Brain pericyte (primary cell): Measurements from ENCODE around the gene PIGR.

Experiments used
- DNase-seq: peaks from one replicate; pipeline ENCODE4 v3.0.0-alpha.2; 2012; ENCODE audit warnings: low read depth, low spot score

Gene PIGR

DNA sequence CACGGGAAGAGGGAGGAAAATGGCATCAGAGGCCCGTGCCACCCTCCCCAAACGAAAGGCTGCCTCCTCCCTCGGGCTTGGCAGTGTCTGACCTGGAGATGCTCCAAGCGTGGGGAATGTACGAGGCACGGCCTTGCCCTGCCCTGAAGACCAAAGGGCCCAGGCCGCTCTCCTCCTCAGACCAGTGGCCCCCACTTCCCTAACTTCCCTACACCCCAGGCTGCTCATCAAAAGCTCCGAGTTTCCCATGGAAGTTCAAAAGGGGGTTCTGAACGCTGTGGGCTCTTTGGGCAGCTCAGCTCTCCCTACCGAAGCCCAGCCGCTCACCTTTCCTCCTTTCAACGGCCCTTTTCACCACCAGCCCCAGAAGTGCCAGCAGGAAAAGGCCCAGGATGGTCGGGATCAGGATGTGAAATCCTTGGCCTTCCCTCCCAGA is 36.4 kb downstream of the PIGR start:
- no peak for DNase-seq

DNA sequence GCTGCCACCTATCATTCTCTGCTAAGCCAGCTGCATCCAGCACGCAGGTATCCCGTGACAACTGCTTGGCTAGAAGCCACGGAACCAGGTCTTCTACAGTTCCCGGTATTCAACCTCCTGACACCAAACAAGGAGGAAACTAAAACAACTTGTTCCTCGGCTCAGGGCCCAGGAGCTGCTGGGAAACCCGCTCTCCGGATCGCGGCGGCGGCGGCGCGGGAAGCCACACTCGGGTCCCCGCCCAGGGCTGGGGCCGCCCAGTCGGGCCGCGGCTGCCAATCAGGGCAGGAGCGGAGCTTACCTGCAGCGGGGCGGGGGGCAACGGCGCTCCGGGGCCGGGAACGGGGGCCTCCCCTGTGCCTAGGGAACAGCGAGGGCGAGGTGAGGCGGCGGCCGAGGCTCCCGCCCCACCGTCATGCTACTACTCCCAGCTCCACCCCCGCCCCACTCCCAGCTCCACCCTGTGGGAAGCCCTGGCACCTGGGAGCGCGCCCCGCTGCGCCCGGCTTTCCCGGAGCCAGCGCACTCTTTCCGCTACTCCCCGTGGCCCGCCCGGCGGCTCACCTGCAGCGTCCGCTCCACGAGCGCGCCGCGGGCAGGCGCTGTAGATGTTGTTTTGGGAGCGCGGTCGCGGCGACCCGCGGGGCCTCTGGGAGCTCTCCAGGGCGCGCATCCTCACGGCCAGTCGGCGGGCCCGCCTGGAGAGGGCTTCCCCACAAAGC is 36.9 kb downstream of the PIGR start:
- no peak for DNase-seq

DNA sequence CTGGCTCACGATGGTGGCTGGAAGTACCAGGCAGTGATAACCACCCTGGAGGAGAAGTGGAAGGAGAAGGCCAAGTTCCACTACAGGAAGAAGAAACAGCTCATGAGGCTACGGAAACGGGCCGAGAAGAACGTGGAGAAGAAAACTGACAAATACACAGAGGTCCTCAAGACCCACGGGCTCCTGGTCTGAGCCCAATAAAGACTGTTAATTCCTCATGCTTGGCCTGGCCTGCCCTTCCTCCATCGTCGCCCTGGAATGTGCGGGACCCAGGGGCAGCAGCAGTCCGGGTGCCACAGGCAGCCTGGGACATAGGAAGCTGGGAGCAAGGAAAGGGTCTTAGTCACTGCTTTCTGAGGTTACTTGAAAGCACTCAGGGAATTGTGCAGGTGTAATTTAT is 38.2 kb downstream of the PIGR start:
- DNase-seq = no peak

DNA sequence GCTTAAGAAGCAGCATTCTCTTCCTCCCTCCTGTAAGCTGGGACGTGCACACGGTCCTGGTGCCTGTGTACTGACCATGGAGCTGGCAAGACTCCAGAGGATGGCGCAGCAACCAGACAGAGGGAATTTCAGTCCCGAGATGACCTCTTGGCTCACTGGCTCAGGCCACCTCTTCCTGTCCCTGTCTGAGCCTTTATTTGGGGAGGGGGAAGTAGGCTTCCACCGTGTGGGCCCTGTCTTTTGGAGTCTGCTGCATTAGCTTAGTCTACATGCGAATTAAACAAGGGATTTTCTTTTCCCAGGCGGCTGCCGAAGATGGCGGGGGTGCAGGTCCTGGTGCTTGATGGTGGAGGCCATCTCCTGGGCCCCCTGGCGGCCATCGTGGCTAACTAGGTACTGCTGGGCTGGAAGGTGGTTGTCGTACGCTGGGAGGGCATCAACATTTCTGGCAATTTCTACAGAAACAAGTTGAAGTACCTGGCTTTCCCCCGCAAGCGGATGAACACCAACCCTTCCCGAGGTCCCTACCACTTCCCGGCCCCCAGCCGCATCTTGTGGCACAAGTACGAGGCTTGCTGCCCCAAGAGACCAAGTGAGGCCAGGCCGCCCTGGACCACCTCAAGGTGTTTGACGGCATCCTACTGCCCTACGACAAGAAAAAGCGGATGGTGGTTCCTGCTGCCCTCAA is 38.8 kb downstream of the PIGR start:
- DNase-seq = no peak

DNA sequence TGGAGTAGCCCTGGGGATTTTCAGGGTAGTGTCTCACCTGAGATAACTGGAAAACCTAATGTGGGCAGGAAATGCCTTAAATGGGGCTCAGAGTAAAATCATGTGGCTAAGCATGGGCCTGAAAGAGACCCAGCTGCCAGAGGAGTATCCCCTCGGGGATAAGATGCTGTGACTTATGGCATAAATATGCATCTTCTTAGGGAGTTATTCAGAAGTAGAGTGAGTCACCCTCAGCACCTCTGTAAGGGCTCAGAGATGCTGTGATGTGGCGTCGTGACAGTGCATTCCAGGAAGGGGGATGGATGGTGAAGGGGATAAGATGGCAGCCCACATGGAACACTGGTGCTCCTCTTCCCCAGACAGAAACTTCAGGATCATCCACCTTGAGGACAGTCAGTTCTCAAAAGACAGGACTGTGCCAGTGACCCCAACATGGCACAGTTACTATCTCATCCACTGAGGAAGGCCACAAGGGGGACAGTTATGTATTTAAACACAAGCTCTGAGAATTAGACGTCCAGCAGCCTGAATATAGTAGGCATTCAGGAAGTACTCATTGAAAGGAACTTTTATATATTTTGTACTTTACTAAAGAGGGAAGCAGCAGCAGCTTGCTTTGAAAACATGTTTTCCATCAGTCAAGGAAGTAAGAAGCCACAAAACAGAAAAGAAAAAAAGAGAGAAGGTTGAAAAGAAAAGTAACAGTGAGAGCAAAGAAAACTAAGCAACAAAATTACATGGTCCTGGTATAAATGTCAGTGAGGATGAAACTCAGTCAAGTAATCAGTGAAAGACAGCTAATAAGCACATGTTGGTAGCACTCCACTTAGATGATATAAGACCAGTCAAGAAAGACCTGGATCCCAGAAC is 40.7 kb downstream of the PIGR start:
- DNase-seq = no peak

DNA sequence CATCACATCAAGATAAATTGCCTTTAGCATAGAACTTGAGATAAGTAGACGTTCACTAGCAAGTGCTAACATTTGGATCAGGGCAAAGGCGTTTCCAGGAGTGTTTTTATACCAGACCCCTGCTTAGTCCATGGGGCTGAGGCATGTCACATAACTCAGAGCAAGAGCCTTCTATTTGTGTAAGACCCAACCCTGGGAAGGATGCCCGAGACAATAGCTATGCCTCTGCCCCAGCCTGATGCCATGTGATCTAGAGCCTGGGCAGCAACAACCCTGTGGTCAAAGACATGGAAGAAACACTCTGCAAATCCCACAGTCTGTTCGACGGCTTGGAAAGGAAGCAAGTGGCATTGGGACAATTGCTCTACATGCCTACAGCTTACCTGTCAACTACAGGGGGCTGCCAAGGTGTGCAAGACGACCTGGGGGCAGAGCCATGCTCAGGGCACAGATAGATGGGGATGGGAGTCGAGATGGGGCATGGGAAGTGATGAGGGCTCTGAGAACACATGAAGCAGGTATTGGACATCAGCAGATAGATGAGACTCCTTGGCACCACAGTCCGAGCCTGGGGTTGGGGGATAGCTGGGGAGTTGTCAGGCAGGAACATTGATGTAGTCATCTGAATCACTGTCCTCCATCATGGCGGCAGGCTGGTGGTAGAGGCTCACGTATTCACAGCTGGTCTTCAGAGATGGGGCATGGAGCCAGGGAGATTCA is 41.7 kb downstream of the PIGR start:
- no peak for DNase-seq

DNA sequence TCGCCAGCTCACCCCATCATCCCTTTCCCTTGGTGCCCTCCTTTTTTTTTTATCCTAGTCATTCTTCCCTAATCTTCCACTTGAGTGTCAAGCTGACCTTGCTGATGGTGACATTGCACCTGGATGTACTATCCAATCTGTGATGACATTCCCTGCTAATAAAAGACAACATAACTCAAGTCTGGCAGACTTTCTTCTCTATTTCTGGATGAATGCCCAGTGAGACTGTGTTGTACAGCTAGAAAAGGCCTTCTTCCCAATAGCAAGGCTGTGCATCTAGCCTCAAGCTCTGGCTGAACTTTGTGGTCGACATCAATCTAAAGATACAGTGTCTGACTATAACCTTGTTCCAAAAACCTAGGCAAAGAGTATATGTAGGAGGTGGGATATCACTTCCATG is 42.6 kb downstream of the PIGR start:
- no peak for DNase-seq

DNA sequence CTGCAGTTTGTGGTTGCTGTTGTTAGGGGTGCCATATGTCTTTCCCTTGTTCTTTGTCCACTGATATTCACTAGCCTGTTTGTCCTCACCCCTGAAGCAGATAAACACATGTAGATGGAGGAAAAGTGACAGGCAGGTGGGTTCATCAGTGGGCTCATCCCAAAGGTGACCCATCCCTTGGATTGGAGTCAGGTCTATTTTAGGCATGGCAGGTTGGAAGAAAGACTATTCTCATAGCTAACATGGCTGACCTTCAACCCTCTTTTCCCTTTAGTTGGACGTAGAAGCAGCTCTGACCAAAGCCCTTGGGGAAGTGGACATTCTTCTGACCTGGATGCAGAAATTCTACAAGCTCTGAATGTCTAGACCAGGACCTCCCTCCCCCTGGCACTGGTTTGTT is 43.6 kb downstream of the PIGR start:
- no peak for DNase-seq

DNA sequence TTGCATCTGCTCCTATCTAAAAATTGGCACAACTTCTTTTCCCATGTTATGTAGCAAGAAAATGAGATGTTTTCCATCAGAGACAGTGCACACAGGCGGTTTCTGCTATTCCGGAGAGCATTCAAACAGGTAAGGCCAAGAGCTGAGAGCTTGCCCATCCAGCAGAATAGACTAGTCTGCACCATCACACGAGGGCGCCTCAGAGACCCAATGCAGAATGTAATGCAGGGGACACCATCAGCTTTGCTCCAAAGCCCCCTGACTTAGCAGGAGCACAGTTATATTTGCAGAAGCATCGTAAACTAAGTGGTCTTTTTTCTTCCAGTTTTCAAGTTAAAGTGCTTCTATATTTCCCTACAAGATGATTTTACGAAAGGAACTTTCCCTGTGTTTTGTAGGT is 44.3 kb downstream of the PIGR start:
- DNase-seq = no peak

DNA sequence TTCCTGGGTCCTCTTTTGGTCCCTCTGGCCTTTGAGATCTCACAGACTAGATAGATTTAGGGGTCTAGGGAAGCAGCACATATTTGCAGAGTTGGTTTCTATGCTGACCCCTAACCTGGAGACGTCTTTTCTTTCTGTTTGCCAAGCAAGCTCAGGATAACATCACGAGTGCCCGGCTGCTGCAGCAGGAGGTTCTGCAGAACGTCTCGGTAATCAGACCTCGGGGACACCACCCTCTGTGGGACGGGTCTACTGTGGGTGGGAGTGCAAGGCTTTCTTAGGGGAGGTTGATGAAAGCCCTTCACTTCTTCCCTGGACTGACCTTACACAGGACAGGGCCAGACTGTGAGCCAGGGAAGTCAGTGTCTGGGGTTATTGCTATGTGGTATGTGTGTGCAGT is 46.1 kb downstream of the PIGR start:
- no peak for DNase-seq

DNA sequence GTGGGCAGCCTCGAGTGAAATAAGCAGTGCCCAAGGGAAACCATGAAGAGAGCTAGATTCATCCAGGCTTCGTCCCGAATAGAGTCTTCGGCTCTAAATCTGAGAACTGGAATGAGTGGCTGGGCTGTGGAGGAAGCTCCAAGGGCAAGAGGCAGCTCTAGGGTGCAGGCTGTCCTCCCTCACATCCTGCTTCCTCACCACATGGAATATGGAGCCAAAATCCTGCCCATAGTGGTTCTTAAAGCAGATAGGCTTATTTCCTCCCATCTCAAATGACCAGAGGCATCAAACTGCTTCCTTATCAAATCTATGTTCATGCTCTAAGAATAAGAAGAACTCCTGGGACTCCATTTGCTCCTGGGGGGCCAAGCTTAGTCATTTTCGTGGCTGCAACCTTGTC is 46.5 kb downstream of the PIGR start:
- no peak for DNase-seq

DNA sequence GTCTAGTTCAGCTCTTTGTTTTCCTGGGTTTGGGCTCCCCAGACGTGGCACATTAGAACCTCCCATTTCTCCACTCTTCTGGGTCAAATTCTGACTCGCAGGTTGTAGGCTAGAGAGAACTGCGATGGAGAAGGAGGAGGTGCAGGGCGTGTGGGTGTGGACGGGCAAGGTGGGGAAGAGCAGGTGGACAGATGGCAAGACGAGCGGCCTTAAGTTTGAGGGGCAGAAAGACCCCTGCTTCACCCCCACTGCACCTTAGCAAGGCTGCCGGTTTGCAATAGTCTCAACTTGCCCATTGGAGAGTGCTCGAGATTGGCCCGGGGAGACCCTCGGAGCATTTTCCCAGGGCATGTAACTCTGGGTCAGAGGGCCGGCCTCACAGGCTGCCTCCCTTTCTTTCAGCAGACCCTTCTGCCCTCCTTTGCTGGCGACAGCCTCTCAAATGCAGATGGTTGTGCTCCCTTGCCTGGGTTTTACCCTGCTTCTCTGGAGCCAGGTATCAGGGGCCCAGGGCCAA is 47.3 kb downstream of the PIGR start:
- no peak for DNase-seq

DNA sequence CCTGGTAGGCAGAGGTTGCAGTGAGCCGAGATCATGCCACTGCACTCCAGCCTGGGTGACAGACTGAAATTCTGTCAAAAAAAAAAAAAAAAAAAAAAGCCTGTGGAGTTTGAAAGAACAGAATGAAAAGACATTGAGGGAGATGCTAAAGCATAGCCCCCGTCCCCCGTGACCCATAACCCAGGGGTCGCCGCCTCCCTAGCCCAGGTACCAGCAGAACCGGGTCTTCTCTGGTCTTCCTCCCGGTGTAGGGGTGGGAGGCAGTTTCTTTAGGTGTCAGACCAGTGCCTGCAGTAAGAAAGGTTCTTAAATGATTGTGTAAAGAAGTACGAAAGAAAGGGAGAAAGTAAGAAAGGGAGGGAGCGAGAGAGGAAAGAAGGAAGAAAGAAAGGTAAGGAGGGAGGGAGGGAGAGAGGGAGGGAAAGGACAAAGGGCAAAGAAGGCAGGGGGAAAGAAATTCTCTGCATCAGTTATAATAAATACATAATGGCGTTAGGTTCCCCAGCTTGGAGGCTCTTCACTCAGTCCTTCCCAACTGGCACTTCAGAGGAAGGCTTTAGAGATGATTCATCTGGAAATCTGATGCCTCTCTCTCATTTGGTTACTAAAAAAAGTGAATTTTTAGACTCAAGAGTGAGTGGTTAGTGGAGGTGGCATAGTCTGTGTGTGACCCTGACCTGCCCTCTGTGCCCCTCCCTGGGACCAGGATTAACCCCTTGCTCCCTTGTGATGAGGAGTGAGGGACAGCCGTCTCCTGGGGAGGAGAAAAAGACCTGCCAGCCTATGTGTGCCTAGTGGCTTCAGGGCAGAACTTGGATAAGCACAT is 48.0 kb downstream of the PIGR start:
- no peak for DNase-seq

DNA sequence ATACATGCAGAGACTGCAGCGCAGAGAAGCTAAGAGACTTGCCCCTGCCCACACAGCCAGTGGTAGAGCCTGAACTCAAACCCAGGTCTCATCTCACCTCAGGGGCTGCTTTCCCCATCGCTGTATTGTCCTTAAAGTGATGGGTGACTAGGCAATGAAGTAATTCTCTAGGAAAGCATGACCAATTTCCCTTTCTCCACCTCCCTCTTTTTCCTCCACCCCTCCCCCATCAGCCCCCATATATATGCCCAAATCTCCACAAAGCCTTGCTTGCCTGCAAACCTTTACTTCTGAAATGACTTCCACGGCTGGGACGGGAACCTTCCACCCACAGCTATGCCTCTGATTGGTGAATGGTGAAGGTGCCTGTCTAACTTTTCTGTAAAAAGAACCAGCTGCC is 49.1 kb downstream of the PIGR start, which contains the start of gene IL24:
Gene IL24 (plus strand): TSS at position 269 of the 400 bp plus-strand sequence. CDS start 390 bp downstream, outside the sequence.
- DNase-seq = no peak

DNA sequence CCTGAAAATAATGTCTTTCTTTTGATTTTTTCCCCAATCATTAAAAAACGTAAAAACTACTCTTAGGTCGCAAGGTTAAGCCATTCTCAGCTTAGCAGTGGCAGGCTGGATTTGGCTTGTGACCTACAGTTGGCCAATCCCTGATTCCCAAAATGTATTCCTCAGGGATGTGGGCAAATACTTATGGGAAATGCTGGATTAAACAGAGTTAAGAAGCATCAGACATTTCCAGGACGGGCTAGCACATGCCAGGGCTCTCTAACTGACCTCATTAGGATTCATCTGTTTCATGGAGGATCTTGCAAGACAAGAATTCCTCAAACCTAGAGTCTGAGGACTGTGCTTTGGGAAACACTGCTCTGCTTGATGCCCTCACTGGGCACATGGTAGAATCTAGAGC is 50.0 kb downstream of the PIGR start:
- no peak for DNase-seq

DNA sequence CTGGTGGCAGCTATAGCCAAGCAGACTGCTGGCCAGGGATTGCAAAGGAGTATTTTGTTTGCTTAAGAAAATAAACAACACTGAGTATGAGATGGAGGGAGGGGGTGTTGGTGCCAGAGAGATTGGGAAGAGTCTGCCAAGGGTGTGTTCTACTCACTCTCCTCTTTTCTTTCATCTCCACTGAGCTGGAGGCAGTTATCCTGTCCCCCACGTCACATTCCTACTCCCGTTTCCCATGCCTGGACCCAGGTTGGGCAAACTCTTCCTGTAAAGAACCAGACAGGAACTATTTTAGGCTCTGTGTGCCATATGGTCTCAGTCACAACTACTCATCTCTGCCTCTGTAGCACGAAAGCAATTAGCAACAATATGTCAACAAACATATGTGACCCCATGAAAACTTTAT is 50.4 kb downstream of the PIGR start:
- DNase-seq = no peak

DNA sequence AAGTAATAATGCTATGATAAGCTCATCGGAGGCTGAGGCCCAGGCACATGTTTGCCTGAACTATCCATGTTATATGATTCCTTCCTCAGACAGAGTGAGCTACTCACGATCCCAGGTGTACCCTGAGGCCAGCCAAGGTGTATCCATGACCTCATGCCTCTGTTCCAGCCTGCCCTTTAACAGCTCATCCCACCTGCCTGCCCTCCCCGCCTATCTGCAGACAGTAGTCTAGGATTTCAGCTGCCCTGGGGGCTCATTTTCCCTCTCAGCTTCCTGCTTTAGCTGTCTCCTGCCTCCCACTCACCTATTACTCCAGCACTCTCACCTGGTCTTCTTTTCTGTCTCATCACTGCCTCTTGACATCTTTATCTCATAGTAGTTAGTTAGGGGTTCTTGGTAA is 50.9 kb downstream of the PIGR start:
- DNase-seq = no peak

DNA sequence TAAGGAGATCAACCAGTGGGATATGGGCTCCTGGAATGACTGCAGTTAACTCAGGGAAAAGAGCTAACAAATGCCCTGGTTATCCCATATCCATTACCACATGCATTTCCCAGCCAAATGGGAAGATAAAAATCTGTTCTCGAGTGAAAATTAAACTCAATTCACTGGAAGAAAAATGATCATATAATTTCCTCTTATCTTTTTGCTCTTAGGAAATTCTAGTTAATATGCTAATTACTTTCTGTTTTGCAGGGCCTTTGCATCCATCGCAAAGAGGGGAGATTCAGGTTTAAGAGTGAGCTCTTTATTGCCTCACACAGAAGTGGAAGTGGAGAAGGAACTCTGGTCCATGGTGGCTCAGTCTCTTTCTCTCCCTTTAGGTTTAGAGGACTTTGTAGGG is 52.9 kb downstream of the PIGR start:
- DNase-seq = no peak

DNA sequence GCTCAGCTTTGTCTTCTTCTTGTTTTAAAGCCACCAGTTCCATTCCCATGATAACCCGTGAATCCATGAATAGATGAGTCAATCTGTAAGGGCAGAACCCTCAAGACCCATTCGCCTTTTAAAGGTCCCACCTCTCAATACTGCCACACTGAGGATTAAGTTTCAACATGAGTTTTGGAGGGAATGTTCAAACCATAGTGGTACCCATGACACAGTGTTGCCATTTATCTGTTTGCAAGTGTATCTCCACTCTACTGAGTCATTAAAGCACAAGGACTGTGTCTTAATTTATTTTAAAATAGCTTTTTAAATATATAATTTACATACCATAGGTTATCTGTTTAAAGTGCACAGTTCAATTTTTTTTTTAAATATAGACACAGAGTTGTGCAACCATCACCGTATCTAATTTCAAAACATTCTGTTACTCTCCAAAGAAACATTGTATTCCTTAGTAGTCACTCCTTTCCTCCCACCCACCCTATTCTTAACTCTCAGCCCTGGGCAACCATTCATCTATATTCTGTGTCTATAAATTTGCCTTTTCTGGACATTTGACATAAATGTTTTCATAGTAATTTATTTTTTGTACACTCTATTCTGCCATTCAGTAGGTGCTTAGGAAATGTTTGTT is 53.8 kb downstream of the PIGR start:
- DNase-seq = no peak

DNA sequence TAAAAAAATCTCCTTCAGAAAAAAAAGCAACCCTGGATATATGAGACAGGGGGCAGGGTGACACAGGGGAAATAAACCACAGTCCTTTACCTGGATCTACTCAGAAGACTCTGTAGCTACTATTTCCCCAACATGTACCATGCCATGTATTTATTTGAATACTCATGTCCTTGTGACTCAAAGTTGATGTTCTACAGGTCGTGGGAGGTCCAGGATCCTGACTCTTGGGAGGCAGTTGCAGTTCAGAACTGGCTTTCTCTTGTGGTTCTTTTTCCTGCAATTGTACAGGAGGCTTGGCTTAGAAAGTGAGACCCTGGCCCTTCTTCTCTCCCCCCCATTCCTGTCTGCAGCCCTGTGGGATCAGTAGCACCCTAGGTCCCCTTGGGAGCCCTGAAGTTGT is 54.9 kb downstream of the PIGR start:
- no peak for DNase-seq
